Measurements from ENCODE around the gene CEMP1. TPM values are rescaled to one million over a fixed set of nuclear protein-coding genes. Genes with fewer than 3 reads are reported as not detected.

CEMP1 gene
- total and polyA plus RNA-seq, 10 of the 15 experiments (the other 5 are each of a cell fraction or from before 2014, with no cell fraction given): 0.05 to 8.2 (median 1.5) TPM; not detected in 5

DNA sequence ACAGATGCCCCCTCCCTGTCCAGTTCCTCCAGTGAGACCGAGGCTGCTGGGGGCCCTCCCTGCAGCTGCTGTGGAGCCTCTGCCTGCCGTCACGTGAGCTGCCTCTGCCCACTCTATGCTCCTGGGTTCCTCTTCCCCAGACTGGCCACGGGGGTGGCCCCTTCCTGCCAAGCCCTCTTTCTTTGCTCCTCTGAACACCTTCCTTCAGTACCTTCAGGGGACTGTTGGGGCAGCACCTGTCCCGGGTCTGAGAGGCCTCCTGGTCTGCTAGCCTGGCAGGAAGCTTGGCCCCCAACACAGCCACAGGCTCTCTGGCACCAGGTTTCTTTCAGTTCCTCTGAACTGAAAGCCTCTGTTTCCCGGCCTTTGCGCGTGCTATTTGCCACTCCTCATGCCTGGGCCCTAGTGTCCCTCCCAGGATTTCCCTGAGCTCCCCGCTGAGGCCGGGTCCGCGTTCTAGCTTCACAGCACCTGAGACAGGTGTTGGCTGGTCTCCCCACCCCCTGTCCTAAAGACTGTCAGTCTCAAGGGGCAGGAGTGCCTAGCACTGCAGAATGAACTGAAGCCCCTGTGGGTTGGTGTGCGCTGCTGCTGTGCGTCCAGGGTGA, 24.1 kb downstream of the CEMP1 start (continued):
- TF ChIP-seq, protein P1, sequence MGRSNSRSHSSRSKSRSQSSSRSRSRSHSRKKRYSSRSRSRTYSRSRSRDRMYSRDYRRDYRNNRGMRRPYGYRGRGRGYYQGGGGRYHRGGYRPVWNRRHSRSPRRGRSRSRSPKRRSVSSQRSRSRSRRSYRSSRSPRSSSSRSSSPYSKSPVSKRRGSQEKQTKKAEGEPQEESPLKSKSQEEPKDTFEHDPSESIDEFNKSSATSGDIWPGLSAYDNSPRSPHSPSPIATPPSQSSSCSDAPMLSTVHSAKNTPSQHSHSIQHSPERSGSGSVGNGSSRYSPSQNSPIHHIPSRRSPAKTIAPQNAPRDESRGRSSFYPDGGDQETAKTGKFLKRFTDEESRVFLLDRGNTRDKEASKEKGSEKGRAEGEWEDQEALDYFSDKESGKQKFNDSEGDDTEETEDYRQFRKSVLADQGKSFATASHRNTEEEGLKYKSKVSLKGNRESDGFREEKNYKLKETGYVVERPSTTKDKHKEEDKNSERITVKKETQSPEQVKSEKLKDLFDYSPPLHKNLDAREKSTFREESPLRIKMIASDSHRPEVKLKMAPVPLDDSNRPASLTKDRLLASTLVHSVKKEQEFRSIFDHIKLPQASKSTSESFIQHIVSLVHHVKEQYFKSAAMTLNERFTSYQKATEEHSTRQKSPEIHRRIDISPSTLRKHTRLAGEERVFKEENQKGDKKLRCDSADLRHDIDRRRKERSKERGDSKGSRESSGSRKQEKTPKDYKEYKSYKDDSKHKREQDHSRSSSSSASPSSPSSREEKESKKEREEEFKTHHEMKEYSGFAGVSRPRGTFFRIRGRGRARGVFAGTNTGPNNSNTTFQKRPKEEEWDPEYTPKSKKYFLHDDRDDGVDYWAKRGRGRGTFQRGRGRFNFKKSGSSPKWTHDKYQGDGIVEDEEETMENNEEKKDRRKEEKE (IDR thresholded peaks at IDR 0.05): no peak
- TF ChIP-seq POLR2AphosphoS2 (IDR thresholded peaks at IDR 0.05; ENCODE audit: low read depth, low read length) (no peak), WRNIP1 (IDR thresholded peaks at IDR 0.05; ENCODE audit: borderline replicate concordance, low read depth, low read length) (no peak), KAT2A (conservative IDR thresholded peaks at IDR 0.05; ENCODE audit: control insufficient read depth, low read depth, low read length) (no peak), EGR1 (IDR thresholded peaks at IDR 0.05; ENCODE audit: borderline replicate concordance in 1 of 2, low read depth in 2 of 2, low read length in 2 of 2) (no peak), PAX5 (IDR thresholded peaks at IDR 0.05; ENCODE audit: borderline replicate concordance, low read depth, low read length) (0 out of 2 replicates have a peak, but pooled peaks have one; percentile 6), SMAD5 (IDR thresholded peaks at IDR 0.05; ENCODE audit: low read depth) (no peak), ZBED1 (IDR thresholded peaks at IDR 0.05; ENCODE audit: borderline replicate concordance) (no peak), ZNF207 (IDR thresholded peaks at IDR 0.05; ENCODE audit: borderline replicate concordance) (no peak), CBX3 (IDR thresholded peaks at IDR 0.05; ENCODE audit: borderline replicate concordance, low read depth) (no peak), EED (IDR thresholded peaks at IDR 0.05; ENCODE audit: low read depth) (0 out of 2 replicates have a peak, but pooled peaks have one; percentile 23), CHD2 (IDR thresholded peaks at IDR 0.05; ENCODE audit: borderline replicate concordance, low read depth, low read length) (no peak), RB1 (IDR thresholded peaks at IDR 0.05; ENCODE audit: borderline replicate concordance) (no peak), IKZF2 (IDR thresholded peaks at IDR 0.05) (peak; percentile 74 to 77; a peak in 2 of 4 replicates)
- TF ChIP-seq, protein P2, sequence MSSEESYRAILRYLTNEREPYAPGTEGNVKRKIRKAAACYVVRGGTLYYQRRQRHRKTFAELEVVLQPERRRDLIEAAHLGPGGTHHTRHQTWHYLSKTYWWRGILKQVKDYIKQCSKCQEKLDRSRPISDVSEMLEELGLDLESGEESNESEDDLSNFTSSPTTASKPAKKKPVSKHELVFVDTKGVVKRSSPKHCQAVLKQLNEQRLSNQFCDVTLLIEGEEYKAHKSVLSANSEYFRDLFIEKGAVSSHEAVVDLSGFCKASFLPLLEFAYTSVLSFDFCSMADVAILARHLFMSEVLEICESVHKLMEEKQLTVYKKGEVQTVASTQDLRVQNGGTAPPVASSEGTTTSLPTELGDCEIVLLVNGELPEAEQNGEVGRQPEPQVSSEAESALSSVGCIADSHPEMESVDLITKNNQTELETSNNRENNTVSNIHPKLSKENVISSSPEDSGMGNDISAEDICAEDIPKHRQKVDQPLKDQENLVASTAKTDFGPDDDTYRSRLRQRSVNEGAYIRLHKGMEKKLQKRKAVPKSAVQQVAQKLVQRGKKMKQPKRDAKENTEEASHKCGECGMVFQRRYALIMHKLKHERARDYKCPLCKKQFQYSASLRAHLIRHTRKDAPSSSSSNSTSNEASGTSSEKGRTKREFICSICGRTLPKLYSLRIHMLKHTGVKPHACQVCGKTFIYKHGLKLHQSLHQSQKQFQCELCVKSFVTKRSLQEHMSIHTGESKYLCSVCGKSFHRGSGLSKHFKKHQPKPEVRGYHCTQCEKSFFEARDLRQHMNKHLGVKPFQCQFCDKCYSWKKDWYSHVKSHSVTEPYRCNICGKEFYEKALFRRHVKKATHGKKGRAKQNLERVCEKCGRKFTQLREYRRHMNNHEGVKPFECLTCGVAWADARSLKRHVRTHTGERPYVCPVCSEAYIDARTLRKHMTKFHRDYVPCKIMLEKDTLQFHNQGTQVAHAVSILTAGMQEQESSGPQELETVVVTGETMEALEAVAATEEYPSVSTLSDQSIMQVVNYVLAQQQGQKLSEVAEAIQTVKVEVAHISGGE (CRISPR knock-in tag; IDR thresholded peaks at IDR 0.05): no peak
- TF ChIP-seq, protein P3, sequence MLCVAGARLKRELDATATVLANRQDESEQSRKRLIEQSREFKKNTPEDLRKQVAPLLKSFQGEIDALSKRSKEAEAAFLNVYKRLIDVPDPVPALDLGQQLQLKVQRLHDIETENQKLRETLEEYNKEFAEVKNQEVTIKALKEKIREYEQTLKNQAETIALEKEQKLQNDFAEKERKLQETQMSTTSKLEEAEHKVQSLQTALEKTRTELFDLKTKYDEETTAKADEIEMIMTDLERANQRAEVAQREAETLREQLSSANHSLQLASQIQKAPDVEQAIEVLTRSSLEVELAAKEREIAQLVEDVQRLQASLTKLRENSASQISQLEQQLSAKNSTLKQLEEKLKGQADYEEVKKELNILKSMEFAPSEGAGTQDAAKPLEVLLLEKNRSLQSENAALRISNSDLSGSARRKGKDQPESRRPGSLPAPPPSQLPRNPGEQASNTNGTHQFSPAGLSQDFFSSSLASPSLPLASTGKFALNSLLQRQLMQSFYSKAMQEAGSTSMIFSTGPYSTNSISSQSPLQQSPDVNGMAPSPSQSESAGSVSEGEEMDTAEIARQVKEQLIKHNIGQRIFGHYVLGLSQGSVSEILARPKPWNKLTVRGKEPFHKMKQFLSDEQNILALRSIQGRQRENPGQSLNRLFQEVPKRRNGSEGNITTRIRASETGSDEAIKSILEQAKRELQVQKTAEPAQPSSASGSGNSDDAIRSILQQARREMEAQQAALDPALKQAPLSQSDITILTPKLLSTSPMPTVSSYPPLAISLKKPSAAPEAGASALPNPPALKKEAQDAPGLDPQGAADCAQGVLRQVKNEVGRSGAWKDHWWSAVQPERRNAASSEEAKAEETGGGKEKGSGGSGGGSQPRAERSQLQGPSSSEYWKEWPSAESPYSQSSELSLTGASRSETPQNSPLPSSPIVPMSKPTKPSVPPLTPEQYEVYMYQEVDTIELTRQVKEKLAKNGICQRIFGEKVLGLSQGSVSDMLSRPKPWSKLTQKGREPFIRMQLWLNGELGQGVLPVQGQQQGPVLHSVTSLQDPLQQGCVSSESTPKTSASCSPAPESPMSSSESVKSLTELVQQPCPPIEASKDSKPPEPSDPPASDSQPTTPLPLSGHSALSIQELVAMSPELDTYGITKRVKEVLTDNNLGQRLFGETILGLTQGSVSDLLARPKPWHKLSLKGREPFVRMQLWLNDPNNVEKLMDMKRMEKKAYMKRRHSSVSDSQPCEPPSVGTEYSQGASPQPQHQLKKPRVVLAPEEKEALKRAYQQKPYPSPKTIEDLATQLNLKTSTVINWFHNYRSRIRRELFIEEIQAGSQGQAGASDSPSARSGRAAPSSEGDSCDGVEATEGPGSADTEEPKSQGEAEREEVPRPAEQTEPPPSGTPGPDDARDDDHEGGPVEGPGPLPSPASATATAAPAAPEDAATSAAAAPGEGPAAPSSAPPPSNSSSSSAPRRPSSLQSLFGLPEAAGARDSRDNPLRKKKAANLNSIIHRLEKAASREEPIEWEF (IDR thresholded peaks at IDR 0.05; ENCODE audit: insufficient replicate concordance, low read depth, low read length): no peak
- TF ChIP-seq, protein P4, sequence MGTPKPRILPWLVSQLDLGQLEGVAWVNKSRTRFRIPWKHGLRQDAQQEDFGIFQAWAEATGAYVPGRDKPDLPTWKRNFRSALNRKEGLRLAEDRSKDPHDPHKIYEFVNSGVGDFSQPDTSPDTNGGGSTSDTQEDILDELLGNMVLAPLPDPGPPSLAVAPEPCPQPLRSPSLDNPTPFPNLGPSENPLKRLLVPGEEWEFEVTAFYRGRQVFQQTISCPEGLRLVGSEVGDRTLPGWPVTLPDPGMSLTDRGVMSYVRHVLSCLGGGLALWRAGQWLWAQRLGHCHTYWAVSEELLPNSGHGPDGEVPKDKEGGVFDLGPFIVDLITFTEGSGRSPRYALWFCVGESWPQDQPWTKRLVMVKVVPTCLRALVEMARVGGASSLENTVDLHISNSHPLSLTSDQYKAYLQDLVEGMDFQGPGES (IDR thresholded peaks at IDR 0.05): no peak
